H1 (cell line): ENCODE measurements around the gene PIAS1. TPM values are rescaled to one million over a fixed set of nuclear protein-coding genes. Genes with fewer than 3 reads are reported as not detected.

Source experiments
- CTCF ChIA-PET: fragments of 300-600 bp; sonication (Branson Sonifier 250); formaldehyde crosslinking; loops from one replicate; lab custom pipeline; 2021; ENCODE audit not compliant: partially characterized antibody; lab: Charles Lee
- POLR2A ChIA-PET: fragments of 300-600 bp; sonication (Branson Sonifier 250); formaldehyde crosslinking; loops from one replicate; lab custom pipeline; 2021; ENCODE audit warnings: inconsistent platforms; ENCODE audit not compliant: partially characterized antibody; lab: Charles Lee
- DNase-seq, 2 experiments: peaks; one replicate each; pipeline versions ENCODE4 v3.0.0 to v3.0.0-alpha.2; 2010 to 2022; ENCODE audit warnings: low spot score in 2 of 2, low read depth in 1 of 2, mixed read lengths in 1 of 2
- FAIRE-seq: peaks from 2 replicates; lab custom pipeline; 2011; peaks lifted over from hg19 to GRCh38; lab: Jason Lieb, UNC
- H2AFZ ChIP-seq: 2 replicates; pipeline ENCODE4 v1.8.1; 2012; ENCODE audit warnings: low read length, inconsistent platforms
- H2AK5ac ChIP-seq: 2 replicates; pipeline ENCODE4 v1.6.1; 2013; ENCODE audit warnings: low read depth, low read length
- H2BK120ac ChIP-seq: replicated peaks from 2 replicates; pipeline ENCODE3; 2013; ENCODE audit warnings: low read depth, low read length, inconsistent platforms
- H2BK12ac ChIP-seq: 2 replicates; pipeline ENCODE4 v1.6.1; 2013; ENCODE audit warnings: low read depth, low read length
- H2BK15ac ChIP-seq: 2 replicates; pipeline ENCODE4 v1.6.1; 2013; ENCODE audit warnings: low read length
- H2BK20ac ChIP-seq: 2 replicates; pipeline ENCODE4 v1.6.1; 2013; ENCODE audit warnings: low read length
- H2BK5ac ChIP-seq: 2 replicates; pipeline ENCODE4 v1.6.1; 2013; ENCODE audit warnings: low read depth, low read length
- H3K14ac ChIP-seq: 2 replicates; pipeline ENCODE4 v1.6.1; 2013; ENCODE audit warnings: inconsistent platforms; ENCODE audit not compliant: insufficient read length
- H3K18ac ChIP-seq: 2 replicates; pipeline ENCODE4 v1.6.1; 2013; ENCODE audit warnings: low read length; ENCODE audit errors: extremely low read depth
- H3K23ac ChIP-seq: 2 replicates; pipeline ENCODE4 v1.6.1; 2013; ENCODE audit warnings: inconsistent platforms; ENCODE audit not compliant: insufficient read length
- H3K23me2 ChIP-seq: 2 replicates; pipeline ENCODE4 v1.6.1; 2013; ENCODE audit warnings: low read depth, low read length
- H3K27ac ChIP-seq: 2 replicates; pipeline ENCODE4 v1.6.1; 2011; ENCODE audit warnings: low read depth, low read length, inconsistent platforms
- H3K27me3 ChIP-seq, 4 experiments: replicated peaks in 1 of 4; 1 replicate in 1 of 4; 2 replicates in 3 of 4; pipeline versions ENCODE4 v1.6.1 to v1.8.1; 2011 to 2013; ENCODE audit warnings: low read length in 3 of 4, mild to moderate bottlenecking in 3 of 4, inconsistent platforms in 2 of 4, mixed read lengths in 2 of 4, moderate library complexity in 1 of 4; ENCODE audit not compliant: control insufficient read depth in 3 of 4, insufficient read depth in 3 of 4; ENCODE audit errors: extremely low read depth in 1 of 4
- H3K36me3 ChIP-seq, 4 experiments: 2 replicates each; pipeline versions ENCODE4 v1.6.1 to v1.8.1; 2011 to 2013; ENCODE audit warnings: mild to moderate bottlenecking in 4 of 4, low read length in 3 of 4, moderate library complexity in 2 of 4, control low read depth in 1 of 4, inconsistent platforms in 1 of 4; ENCODE audit not compliant: insufficient read depth in 4 of 4, control insufficient read depth in 2 of 4
- H3K4ac ChIP-seq: replicated peaks from 2 replicates; pipeline ENCODE3; 2013; ENCODE audit warnings: low read length, low read depth, mixed read lengths, inconsistent platforms; ENCODE audit not compliant: insufficient read length
- H3K4me1 ChIP-seq, 4 experiments: replicated peaks in 1 of 4; 1 replicate in 1 of 4; 2 replicates in 3 of 4; pipeline versions ENCODE4 v1.6.1 to v1.8.1; 2011 to 2013; ENCODE audit warnings: low read length in 3 of 4, inconsistent platforms in 2 of 4, mixed read lengths in 1 of 4; ENCODE audit not compliant: insufficient read depth in 4 of 4, control insufficient read depth in 3 of 4
- H3K4me2 ChIP-seq, 2 experiments: 2 replicates each; pipeline versions ENCODE4 v1.6.1 to v1.8.1; 2011 to 2013; ENCODE audit warnings: low read depth in 2 of 2, low read length in 2 of 2, control low read depth in 1 of 2, inconsistent platforms in 1 of 2, mild to moderate bottlenecking in 1 of 2; ENCODE audit not compliant: insufficient read depth in 1 of 2
- H3K4me3 ChIP-seq, 4 experiments: fragments of 200-600, 300-600 bp in 1 of 4; sonication (generic), shearing (Covaris generic), sonication (Bioruptor Twin) in 1 of 4; 2 replicates each; pipeline versions ENCODE4 v1.5.1 to v1.8.1; 2011 to 2016; ENCODE audit warnings: low read length in 4 of 4, low read depth in 3 of 4, control low read depth in 2 of 4, inconsistent platforms in 2 of 4, mild to moderate bottlenecking in 2 of 4, mixed read lengths in 1 of 4, moderate library complexity in 1 of 4; ENCODE audit not compliant: insufficient read depth in 2 of 4; ENCODE audit errors: extremely low read depth in 1 of 4
- H3K56ac ChIP-seq: replicated peaks from 2 replicates; pipeline ENCODE3; 2013; ENCODE audit warnings: low read depth, mild to moderate bottlenecking, mixed read lengths, low read length, inconsistent platforms; ENCODE audit not compliant: insufficient read length
- H3K79me1 ChIP-seq: 2 replicates; pipeline ENCODE4 v1.6.1; 2013; ENCODE audit warnings: low read depth, low read length, control low read depth
- H3K79me2 ChIP-seq, 2 experiments: 2 replicates each; pipeline versions ENCODE4 v1.6.1 to v1.8.1; 2012 to 2013; ENCODE audit warnings: low read length in 2 of 2, mild to moderate bottlenecking in 2 of 2, inconsistent platforms in 1 of 2; ENCODE audit not compliant: insufficient read depth in 2 of 2, control insufficient read depth in 1 of 2
- H3K9ac ChIP-seq, 4 experiments: replicated peaks in 1 of 4; 1 replicate in 1 of 4; 2 replicates in 3 of 4; pipeline versions ENCODE4 v1.6.1 to v1.8.1; 2011 to 2013; ENCODE audit warnings: low read depth in 3 of 4, low read length in 3 of 4, control low read depth in 2 of 4, mild to moderate bottlenecking in 2 of 4, moderate library complexity in 2 of 4, inconsistent platforms in 1 of 4; ENCODE audit errors: extremely low read depth in 1 of 4
- H3K9me3 ChIP-seq, 2 experiments: 2 replicates each; pipeline versions ENCODE4 v1.6.1 to v1.8.1; 2012 to 2013; ENCODE audit warnings: mild to moderate bottlenecking in 2 of 2, moderate library complexity in 2 of 2, control low read depth in 1 of 2, inconsistent platforms in 1 of 2, low read depth in 1 of 2, low read length in 1 of 2, mixed read lengths in 1 of 2; ENCODE audit not compliant: insufficient read depth in 2 of 2
- H4K20me1 ChIP-seq, 2 experiments: replicated peaks in 1 of 2; 2 replicates each; pipeline versions ENCODE3 to v1.8.1; 2011 to 2013; ENCODE audit warnings: inconsistent platforms in 2 of 2, low read length in 2 of 2, mild to moderate bottlenecking in 1 of 2; ENCODE audit not compliant: insufficient read depth in 2 of 2, control insufficient read depth in 1 of 2
- H4K5ac ChIP-seq: 2 replicates; pipeline ENCODE4 v1.6.1; 2013; ENCODE audit warnings: low read length, low read depth, mixed read lengths, inconsistent platforms; ENCODE audit not compliant: insufficient read length
- H4K8ac ChIP-seq: 2 replicates; pipeline ENCODE4 v1.8.0; 2013; ENCODE audit warnings: mild to moderate bottlenecking, moderate library complexity, low read length, inconsistent platforms; ENCODE audit not compliant: insufficient read depth; ENCODE audit errors: extremely low read depth
- H4K91ac ChIP-seq: replicated peaks from 2 replicates; pipeline ENCODE3; 2013; ENCODE audit warnings: low read length, mixed read lengths, inconsistent platforms; ENCODE audit not compliant: insufficient read length
- CTBP2 ChIP-seq: IDR thresholded peaks from 2 replicates; pipeline ENCODE4 v1.7.0; 2011; ENCODE audit warnings: borderline replicate concordance, mild to moderate bottlenecking, moderate library complexity, mixed read lengths, low read length; ENCODE audit not compliant: insufficient read depth, insufficient read length
- KDM5A ChIP-seq: fragments of 200-600 bp; IDR thresholded peaks from 2 replicates; pipeline ENCODE4 v1.7.1; 2012; ENCODE audit warnings: mild to moderate bottlenecking, low read length, inconsistent platforms, mixed read lengths
- RXRA ChIP-seq: IDR thresholded peaks from 2 replicates; pipeline ENCODE4 v1.6.1; 2011; ENCODE audit warnings: low read depth, mild to moderate bottlenecking, low read length, moderate library complexity; ENCODE audit not compliant: insufficient read depth
- SAP30 ChIP-seq: fragments of 300-600 bp; sonication (generic); IDR thresholded peaks from 2 replicates; pipeline ENCODE4 v1.7.1; 2012; ENCODE audit warnings: low read length, moderate library complexity, mild to moderate bottlenecking, inconsistent platforms; ENCODE audit not compliant: insufficient read depth, insufficient replicate concordance
- SIN3A ChIP-seq, 2 experiments: IDR thresholded peaks in 1 of 2; conservative IDR thresholded peaks in 1 of 2; 2 replicates each; pipeline ENCODE4 v1.6.1; 2011 to 2012; ENCODE audit warnings: low read length in 2 of 2, improper control_type of control experiment in 1 of 2, low read depth in 1 of 2, mild to moderate bottlenecking in 1 of 2
- SIX5 ChIP-seq: IDR thresholded peaks from 2 replicates; pipeline ENCODE4 v1.6.1; 2011; ENCODE audit warnings: mild to moderate bottlenecking, low read depth, low read length
- TCF12 ChIP-seq: IDR thresholded peaks from 2 replicates; pipeline ENCODE4 v1.6.1; 2011; ENCODE audit warnings: low read depth, mild to moderate bottlenecking, low read length
- TEAD4 ChIP-seq: IDR thresholded peaks from 2 replicates; pipeline ENCODE4 v1.6.1; 2012; ENCODE audit warnings: low read depth, low read length, inconsistent platforms, mixed read lengths
- ZNF274 ChIP-seq: IDR thresholded peaks from 2 replicates; pipeline ENCODE4 v1.7.0; 2012; ENCODE audit warnings: low read length, borderline replicate concordance; ENCODE audit errors: extremely low read depth
- WGBS, 2 experiments: shearing (Covaris generic) in 1 of 2; methylation state at CpG; one replicate each; pipeline versions ENCODE4 v1.1.6 to v1.1.7; 2013 to 2015; ENCODE audit warnings: low lambda C conversion rate in 2 of 2, mixed read lengths in 2 of 2, inconsistent platforms in 1 of 2, low coverage in 1 of 2, missing lambda C conversion rate in 1 of 2; ENCODE audit not compliant: insufficient replicate concordance in 2 of 2, insufficient coverage in 1 of 2, insufficient read length in 1 of 2; ENCODE audit errors: extremely low coverage in 1 of 2, missing lambda C conversion rate in 1 of 2; 5-methylcytosine and 5-hydroxymethylcytosine counted together
- polyA plus RNA-seq, 7 experiments: library from polyadenylated mRNA; depleted of rRNA in 3 of 7; stranded (reverse) in 5 of 7; unstranded in 2 of 7; fragments of >200 nt in 5 of 7; fragments of 200-250 nt in 2 of 7; gene quantifications; 1 replicate in 5 of 7; 2 replicates in 1 of 7; 4 replicates in 1 of 7; pipeline versions ENCODE4 v1.2.1 to v1.2.3, GENCODE V29; 2011 to 2013; ENCODE audit warnings: missing spikeins in 2 of 7, mixed read lengths in 2 of 7
- total RNA-seq: library from RNA; stranded (reverse); fragmentation: NEBNext Ultra II Directional; extraction: Animal tissue kit (Norgen Biotek cat#: 25700); gene quantifications from 2 replicates; pipeline ENCODE4 v1.2.1, GENCODE V29; 2021

PIAS1 gene
- total and polyA plus RNA-seq, 2 of the 8 experiments (the other 6 are each of a cell fraction or from before 2014, with no cell fraction given): 30.8 to 34.5 TPM

GRCh38 chr15:68234060-68234459 lies 179.9 kb downstream of the PIAS1 start:
- DNase-seq (peak in 1 of 2 experiments; percentile 40), FAIRE-seq (no peak)
- H2BK15ac ChIP-seq: no peak overlapping the region
- no peak overlapping the region for H2BK5ac ChIP-seq
- H4K8ac ChIP-seq: no peak overlapping the region
- no peaks in the 10 kb centered on the region for H3K79me1 ChIP-seq
- no peak overlapping the region for H3K56ac ChIP-seq
- no peaks in the 10 kb centered on the region for H4K20me1 ChIP-seq
- H3K18ac ChIP-seq: no peak overlapping the region
- H2AFZ ChIP-seq: no peak overlapping the region
- no peaks in the 10 kb centered on the region for H3K36me3 ChIP-seq
- peaks cover 0 to 8% (median 4%) of the 10 kb centered on the region in 4 experiments; a peak in 4 of 7 replicates for H3K4me1 ChIP-seq
- H2BK12ac ChIP-seq: no peak overlapping the region
- ChIA-PET POLR2A (no interaction called here), CTCF (interaction anchor here (0.9 to 6.3 kb wide), 2 partner anchors 19 to 72 kb away, joined by 4 to 26 read pairs; no protein-coding TSS in a partner anchor)
- no peak for TF ChIP-seq ZNF274
- no peak for TF ChIP-seq RXRA
- no peak for TF ChIP-seq SAP30
- TF ChIP-seq CTBP2: no peak
- TF ChIP-seq SIN3A (conservative IDR thresholded peaks at IDR 0.05 in 1 of 2, IDR thresholded peaks at IDR 0.05 in 1 of 2; ENCODE audit: low read depth in 1 of 2, low read length in 2 of 2): no peak
- TF ChIP-seq KDM5A: no peak
- no peak for TF ChIP-seq TEAD4
- no peak for TF ChIP-seq TCF12
- TF ChIP-seq SIX5: no peak
- no peak overlapping the region for H3K9ac ChIP-seq
- no peak overlapping the region for H4K91ac ChIP-seq
- no peak overlapping the region for H3K4me2 ChIP-seq
- H3K14ac ChIP-seq: no peak overlapping the region
- peaks cover 0 to 2% (median 0%) of the 10 kb centered on the region in 4 experiments; a peak in 1 of 7 replicates for H3K27me3 ChIP-seq
- no peak overlapping the region for H3K27ac ChIP-seq
- no peaks in the 10 kb centered on the region for H3K9me3 ChIP-seq
- H2AK5ac ChIP-seq: 0 out of 2 replicates have a peak overlapping the region, but pooled peaks have one; percentile 6
- H2BK120ac ChIP-seq: no peak overlapping the region
- WGBS, 2 experiments: 87% methylated on average over 6 of the region's 6 CpGs; no CpG with 5 or more reads in 1 of the 2 experiments
- H3K23me2 ChIP-seq: peaks cover 5% of the 10 kb centered on the region
- no peak overlapping the region for H3K4me3 ChIP-seq
- H2BK20ac ChIP-seq: no peak overlapping the region
- H3K79me2 ChIP-seq: peaks cover 0 to under 1% of the 10 kb centered on the region in 2 experiments; a peak in 1 of 4 replicates
- no peak overlapping the region for H3K23ac ChIP-seq
- no peak overlapping the region for H4K5ac ChIP-seq
- no peak overlapping the region for H3K4ac ChIP-seq
